GM18870 (cell line): Measurements from ENCODE around the gene MAGI2.

Experiments
- ATAC-seq: cut with Tn5 transposase; IDR thresholded peaks from one replicate; pipeline ENCODE4 v1.9.1; 2021; ENCODE audit warnings: moderate library complexity; ENCODE audit not compliant: unreplicated experiment

Gene MAGI2

DNA sequence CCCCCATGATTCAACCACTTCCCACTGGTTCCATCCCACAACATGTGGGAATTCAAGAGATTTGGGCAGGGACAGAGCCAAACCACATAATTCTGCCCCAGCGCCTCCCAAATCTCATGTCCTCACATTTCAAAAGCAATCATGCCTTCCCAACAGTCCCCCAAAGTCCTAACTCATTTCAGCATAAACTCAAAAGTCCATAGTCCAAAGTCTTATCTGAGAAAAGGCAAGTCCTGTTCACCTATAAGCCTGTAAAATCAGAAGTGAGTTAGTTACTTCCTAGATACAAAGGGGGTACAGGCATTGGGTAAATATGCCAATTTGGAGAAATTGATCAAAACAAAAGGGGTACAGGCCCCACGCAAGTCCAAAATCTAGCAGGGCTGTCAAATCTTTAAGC, 272.9 kb downstream of the MAGI2 start:
- no peak for ATAC-seq

DNA sequence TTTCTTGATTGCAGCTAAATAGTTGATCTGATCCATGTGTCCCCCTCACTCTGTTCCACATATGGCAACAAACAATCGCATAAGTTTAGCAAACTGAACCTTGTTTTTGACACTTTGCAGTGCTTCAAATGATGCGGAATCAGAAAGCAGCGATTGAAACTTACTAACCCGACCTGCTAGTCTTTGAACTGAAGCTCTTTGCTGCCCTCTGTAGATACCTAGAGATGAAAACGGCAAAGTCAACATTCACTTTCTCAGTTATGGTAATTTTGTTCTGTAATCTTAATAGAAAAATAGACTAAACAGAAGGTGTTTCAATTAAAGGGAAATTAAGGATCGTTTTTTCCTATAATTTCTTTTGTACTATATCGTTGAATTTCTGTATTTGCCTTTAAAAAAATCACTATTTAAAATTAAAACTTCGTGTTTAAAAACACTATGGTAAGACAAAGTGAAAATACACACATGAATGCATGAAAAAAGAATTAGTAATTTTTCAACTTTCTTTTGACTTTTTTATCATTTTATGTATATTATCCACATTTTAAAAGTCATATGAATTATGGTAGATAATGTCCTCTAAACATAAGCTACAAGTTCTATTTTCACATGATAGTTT, 276.5 kb downstream of the MAGI2 start:
- ATAC-seq: no peak

DNA sequence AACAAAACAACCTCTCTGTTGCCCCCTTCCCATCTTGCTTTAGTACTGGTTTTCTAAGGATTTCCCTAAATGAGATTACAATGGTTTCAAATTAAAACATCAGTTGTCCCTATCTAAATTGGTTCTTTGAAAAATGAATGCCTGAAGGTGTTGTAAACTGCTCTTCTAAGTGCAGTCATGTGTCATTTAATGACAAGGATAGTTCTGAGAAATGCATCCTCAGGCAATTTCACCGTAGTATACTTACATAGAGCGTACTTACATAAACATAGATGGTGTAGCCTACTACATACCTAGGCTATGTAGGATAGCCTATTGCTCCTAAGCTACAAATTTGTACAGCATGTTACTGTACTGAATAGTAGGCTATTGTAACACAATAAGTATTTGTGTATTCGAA, 278.1 kb downstream of the MAGI2 start:
- ATAC-seq: no peak

DNA sequence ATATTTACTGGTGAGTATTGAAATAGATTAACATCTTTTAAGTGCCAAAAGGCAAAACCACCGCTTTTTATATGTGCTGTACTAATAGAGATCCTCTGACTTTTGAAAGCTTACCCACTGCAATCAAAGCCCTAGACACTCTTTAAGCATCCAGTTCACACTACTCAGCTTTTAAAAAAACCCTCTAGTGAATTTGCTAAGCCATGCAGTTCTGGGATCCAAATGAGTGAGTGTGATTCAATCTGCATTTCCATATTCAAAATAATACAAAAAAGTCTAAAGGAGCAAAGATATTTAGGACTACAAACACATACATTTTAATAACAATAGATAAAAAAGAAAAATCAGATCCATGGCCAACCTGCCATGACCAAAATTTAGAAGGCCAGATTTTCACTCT, 288.2 kb downstream of the MAGI2 start:
- ATAC-seq: no peak

DNA sequence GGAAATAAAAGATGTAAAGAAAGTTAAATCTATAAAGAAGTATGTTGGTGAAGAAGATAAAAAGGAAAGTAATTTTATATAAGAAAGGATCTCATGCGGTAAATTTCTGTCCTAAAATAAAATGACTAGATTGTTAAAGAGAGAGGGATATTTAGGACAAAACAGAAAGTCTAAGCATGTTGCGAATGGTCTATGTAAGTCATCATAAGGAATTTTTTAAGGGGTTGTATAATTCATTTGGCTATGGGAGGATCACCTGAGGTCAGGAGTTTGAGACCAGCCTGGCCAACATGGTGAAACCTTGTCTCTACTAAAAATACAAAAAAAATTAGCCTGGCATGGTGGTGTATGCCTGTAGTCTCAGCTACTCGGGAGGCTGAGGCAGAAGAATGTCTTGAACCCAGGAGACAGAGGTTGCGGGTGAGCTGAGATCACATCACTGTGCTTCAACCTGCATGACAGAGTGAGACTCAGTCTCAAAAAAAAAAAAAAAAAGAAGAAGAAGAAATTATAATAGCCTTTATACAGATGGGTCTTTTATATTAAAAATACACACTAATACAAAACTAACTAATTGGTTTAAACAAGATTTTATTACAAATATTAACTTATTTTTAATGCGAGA, 294.3 kb downstream of the MAGI2 start:
- no peak for ATAC-seq

DNA sequence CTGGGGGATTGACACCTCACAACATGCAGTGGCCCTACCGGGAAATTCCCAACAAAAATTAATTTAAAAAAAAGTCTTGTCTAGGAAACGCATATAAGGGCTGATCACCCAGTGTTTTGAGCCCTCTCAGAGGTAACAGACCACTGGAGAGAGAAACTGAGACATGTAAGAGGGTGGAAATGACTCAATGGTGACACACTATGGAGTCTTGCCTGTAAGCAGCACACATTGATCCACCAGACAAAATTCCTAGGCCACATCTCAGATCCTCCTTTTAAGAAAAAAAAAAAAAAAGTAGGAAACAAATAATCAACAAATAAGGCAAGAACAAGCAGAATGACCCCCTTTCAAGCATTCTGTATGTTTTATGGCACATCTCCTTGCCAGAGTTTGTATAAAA, 296.2 kb downstream of the MAGI2 start:
- ATAC-seq: no peak

DNA sequence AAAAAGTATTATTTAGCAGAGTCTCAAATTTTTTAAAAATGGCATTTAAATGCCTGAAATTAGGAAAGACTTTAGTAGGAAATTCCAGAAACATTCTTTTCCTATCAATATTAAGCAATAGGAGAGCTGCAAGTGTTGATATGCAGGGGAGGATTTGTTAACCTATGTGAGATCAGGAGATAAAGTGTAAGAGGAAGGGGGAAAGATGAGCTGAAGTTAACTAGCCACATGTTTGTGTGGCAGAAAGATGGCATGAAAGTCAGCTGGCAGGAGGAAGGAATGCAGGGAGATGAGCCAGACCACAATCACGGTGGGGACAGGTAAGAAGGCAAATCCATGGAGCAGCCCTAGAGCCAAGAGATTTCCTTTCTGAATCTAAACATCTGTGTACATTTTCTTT, 303.6 kb downstream of the MAGI2 start:
- no peak for ATAC-seq

DNA sequence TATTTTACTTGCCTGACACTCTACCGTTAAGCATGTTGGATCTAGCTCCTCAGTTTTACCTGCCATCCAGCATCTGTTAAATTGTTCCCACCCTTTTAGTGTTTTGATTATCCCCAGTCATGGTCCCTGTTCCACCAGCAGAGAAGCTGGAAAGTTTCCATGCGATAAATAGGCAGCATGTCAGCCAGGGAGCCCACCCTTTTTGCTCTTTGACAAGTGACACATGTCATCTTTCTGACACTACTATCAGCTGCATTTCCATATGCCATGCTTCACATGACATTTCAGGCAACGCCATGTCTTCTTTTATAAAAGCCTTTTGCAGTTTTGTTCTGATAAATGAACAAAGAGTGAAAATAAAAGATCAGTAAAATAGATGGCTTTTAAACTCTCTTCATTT, 310.8 kb downstream of the MAGI2 start:
- no peak for ATAC-seq

DNA sequence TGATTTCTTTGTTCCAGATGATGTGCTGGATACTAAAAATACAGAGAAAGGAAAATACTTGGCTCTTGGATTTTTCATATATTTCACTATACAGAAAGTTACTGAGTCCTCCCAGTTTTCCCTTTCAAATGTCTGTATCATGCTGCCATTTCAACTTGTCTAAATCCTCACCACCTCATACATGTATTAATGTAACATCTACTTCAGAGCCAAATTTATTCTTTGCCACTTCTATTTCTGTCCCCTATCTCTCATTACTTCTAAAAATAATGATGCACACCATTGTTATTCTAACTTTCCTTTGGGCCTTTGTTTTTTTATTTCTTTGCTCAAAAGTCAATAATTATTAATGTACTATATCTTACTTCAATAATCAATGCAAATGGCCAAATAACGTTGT, 312.2 kb downstream of the MAGI2 start:
- no peak for ATAC-seq

DNA sequence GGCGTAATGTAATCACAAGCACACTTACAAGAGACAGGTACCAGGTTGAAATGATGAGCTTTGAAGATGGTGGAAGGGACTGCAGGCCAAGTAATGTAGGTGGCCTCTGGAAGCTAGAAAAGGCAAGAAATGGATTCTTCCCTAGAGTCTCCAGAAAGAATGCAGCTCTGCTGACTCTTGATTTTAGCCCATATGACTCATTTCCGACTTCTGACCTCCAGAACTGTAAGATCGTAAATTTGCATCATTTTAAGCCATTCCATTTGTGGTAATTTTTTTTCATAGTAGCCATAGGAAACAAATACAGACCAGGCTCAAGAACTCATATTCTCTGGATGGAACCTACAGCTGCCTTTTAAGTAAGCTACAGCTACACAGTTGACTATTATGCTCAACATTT, 315.5 kb downstream of the MAGI2 start:
- no peak for ATAC-seq

DNA sequence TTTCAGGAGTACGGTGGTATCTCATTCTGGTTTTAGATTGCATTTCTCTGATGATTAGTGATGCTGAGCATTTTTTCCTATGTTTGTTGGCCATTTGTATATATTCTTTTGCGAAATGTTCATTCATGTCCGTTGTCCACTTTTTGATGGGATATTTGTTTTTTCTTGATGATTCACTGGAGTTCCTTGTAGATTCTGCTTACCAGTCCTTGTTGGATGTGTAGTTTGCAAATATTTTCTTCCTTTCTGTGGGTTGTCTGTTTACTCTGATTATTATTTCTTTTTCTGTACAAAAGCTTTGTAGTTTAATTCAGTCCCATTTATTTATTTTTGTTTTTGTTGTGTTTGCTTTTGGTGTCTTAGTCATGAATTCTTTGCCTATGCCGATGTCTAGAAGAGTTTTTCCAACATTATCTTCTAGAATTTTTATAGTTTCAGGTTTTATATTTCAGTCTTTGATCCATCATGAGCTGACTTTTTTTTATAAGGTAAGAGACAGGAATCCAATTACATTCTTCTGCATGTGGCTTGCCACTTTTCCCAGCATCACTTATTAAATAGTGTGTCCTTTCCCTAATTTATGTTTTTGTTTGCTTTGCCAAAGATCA, 320.5 kb downstream of the MAGI2 start:
- no peak for ATAC-seq

DNA sequence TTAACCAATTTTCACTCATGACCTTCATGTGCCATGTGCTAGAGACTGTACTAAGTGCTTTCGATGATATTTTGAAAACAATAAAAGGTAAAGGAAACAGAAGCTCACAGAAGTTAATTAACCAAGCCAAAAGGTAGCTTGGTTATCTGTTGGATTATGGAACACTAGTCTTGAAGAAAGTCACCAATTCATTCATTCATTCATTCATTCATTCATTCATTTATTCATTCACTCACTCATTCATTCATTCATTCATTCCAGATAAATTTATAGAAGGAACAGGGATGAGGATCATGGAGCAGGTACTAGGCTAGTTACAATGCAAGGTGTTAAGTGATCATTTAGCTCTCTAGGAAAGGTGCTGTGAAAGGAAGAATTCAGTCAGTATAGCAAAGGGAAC, 322.8 kb downstream of the MAGI2 start:
- ATAC-seq: no peak

DNA sequence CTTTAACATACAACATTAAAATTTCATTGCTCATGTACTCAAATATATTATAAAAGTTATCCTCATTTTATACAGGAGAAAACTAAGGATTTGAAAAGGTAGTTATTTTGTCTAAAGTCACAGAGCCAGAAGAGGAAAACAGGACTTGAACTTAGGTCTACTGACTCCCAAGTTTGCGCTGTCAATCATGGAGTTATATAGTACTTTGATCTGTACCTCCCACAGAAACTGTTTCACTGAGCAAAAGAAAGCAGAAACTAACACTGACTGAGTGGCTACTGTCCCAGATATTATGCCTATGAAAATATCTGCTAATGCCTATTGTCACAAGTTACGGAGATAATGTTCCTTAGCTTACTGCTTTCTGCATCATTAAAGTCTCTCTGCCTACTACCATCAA, 329.1 kb downstream of the MAGI2 start:
- no peak for ATAC-seq

DNA sequence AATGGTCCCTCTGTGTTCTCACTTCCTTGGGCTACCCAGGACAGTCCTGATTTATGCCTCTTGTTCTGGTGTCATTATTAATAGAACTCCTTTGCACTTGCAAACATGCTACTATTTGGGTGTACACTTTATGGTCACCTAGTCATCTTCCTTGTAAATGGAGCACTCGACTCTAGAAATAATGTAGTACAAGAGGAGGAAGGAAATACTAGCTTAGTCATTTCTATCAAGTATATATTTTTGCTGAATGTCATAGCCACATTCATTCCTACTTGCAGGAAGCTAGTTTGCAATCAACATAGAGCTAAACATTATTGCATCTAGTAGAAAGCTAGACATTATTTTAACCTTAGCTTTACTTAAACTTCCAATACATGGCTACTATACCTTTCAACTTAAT, 335.3 kb downstream of the MAGI2 start:
- ATAC-seq: no peak

DNA sequence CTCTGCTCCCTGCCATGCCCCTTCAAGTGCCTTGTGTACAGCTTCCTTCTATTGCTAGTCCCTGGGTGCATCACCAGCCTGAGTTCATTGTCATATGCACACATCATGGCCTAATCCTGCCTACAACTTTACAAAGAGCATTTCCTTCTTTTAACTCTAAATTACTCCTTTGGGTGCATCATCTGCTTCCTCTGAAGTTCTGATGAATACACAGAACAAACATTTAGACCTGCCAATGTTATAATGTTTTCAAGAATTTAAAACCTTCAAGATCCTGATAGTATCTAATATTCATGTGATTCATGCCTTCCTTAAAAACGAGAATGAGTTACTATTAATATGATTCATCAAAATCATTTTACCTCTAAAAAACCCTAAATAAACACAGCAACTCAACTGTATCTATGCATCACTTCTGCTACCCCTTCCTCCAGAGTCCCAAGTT, 357.1 kb downstream of the MAGI2 start:
- ATAC-seq: no peak

DNA sequence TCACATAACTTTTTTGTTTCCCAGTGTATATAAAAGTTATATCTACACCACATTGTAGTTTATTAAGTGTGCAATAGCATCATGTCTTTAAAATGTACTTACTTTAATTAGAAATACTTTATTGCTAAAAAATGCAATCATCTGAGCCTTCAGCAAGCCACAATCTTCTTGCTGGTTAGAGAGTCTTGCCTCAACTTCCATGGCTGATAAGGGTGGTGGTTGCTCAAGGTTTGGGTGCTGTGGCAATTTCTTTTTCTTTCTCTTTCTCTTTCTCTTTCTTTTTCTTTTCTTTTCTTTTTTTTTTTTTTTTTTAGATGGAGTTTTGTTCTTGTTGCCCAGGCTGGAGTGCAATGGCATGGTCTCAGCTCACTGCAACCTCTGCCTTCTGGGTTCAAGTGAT, 360.0 kb downstream of the MAGI2 start:
- ATAC-seq: no peak

DNA sequence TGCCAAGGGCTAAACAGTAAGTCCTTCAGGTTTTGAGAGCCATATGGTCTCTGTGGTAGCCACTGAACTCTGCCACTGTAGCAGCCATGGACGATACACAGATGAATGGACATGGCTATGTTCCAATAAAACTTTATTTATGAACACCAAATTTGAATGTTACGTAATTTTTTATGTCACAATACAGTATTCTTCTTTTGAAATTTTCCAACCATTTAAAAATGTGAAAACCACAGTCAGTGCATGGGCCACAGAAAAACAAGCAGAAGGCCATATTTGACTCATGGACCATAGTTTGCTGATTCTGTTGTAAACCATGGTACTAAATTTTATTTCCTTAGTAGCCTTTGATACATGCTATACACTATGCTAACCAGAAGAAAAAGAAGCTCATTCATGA, 361.8 kb downstream of the MAGI2 start:
- ATAC-seq: no peak

DNA sequence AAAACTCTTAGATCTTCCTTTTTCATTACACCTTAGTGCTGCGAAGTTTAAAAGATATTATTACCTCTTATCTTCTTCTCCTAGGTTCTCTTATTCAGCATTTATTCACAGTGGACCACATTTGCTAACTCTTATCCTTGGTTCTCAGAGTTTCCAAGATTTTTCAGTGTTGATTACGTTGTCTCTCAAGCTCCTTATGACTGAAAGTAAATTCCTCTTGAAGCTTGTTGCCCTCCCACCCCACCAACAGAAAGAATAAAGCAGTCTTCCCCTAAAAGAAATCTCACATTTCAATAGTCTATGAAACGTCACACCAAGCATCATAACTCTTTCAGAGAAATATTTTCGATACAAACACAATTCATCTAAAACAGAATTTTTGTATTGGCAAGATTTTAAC, 362.5 kb downstream of the MAGI2 start:
- no peak for ATAC-seq

DNA sequence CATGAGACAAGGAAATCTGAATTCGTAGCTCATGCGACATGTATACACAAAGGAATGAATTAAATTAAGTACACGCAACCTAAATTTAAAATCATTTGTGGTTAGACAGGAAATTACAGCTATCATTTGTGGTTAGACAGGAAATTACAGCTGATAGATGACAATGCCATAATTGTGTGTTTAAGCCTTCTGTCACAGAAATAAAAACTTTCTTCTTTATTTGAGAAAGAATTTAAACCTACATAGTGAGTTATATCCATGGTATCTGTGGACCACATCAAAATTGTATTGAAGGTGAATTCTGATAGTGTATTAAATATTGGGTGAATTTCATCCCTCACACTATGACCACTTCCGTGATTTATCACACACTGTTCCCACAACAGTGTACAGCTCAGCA, 362.9 kb downstream of the MAGI2 start:
- ATAC-seq: no peak

DNA sequence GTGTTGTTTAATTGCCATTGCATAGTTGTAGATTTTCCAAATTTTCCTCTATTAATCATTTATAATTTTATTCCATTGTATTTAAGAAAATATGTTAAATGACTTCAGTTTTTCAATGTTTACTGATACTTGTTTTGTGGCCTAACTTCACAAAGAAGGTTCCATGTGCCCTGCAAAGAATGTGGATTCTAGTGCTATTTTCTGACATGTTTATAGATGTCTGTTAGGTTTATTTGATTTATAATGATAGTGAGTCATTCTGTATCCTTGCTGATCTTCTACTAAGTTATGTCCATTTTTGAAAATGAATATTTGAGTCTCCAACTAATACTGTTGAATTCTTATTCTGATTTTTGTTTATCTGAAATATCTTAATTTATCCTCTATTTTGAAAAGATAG, 369.0 kb downstream of the MAGI2 start:
- ATAC-seq: no peak

DNA sequence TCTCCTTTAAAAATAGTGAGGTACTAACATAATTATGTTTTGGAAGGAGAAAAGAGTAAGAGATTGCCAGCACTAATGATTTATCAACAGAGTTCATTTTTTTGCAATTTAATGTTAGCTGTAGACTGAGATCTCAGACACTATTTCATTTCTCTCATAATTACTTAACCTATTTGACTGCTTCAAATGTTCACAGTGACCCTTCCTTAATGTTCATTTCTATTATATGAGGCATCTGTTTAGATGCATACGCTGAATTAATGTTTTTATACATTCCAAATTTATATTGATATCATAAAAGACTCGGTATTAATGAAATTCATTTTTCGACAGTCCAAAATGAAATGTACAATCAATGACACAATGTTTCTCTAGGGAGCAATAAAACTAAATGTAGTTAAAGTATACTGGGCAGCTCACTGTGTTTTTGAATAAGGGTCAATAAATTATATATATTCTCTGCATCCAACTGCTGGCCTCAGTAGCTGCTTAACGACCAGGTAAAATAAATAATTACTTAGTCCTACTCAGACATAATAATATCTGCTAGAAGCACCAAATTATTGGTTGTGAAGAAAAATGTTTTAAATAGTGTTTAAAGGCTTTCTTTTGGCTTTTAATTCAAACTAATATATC, 373.4 kb downstream of the MAGI2 start:
- no peak for ATAC-seq

DNA sequence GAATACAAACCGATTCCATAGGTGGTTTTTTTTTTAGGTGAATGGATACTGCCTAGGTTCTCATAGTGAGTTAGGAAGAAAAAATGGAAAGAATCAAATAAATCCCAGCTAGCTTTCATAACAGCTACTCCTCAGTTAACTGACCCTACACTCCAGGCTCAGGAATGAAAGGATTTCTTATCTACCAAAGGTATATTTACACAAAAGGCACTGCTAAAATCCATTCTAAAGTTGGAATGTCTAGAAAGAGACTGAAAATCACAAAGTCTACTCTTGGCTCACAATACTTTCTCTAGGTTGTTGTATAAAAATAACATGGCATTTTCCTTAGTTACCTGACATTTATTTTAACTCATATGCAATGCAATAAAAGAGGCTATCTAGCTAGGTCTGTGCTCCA, 375.2 kb downstream of the MAGI2 start:
- ATAC-seq: no peak
